Uterus (tissue), 4 donors: ENCODE data around the gene NLGN1. TPM values are rescaled to one million over a fixed set of nuclear protein-coding genes. Genes with fewer than 3 reads are reported as not detected.

Experiments used
- DNase-seq, 2 donors: peaks; one replicate each; pipeline ENCODE4 v3.0.0-alpha.2; 2019 to 2020
- H3K27ac ChIP-seq, 2 donors: fragments of 200-600 bp; sonication (generic); 1 replicate in 1 of 2; 2 replicates in 1 of 2; pipeline ENCODE4 v1.5.1; 2016 to 2018
- H3K27me3 ChIP-seq, 2 donors: fragments of 200-600 bp; sonication (generic); one replicate each; pipeline ENCODE4 v1.5.1; 2018 to 2019; ENCODE audit warnings: control low read depth in 1 of 2
- H3K36me3 ChIP-seq, 2 donors: fragments of 200-600 bp; sonication (generic); one replicate each; pipeline ENCODE4 v1.5.1; 2019; ENCODE audit warnings: control low read depth in 1 of 2
- H3K4me1 ChIP-seq, 2 donors: fragments of 200-600 bp; sonication (generic); one replicate each; pipeline ENCODE4 v1.5.1; 2018 to 2019; ENCODE audit warnings: control low read depth in 1 of 2
- H3K4me3 ChIP-seq, 2 donors: fragments of 200-600 bp; sonication (generic); 1 replicate in 1 of 2; 2 replicates in 1 of 2; pipeline ENCODE4 v1.5.1; 2018 to 2019; ENCODE audit warnings: mild to moderate bottlenecking in 1 of 2
- H3K9me3 ChIP-seq, 2 donors: fragments of 200-600 bp; sonication (generic); one replicate each; pipeline ENCODE4 v1.5.1; 2019; ENCODE audit warnings: control low read depth in 1 of 2
- CTCF ChIP-seq, 4 experiments: fragments of 200-600 bp in 2 of 4; fragments of 450-650 bp in 2 of 4; sonication (generic) in 2 of 4; IDR thresholded peaks; one replicate each; pipeline ENCODE4 v1.5.1; 2016 to 2019; ENCODE audit warnings: antibody characterized with exemption in 4 of 4, mild to moderate bottlenecking in 2 of 4, moderate library complexity in 1 of 4
- POLR2A ChIP-seq, 2 donors: fragments of 450-650 bp; IDR thresholded peaks; one replicate each; pipeline ENCODE4 v1.6.1; 2016; ENCODE audit warnings: antibody characterized with exemption in 2 of 2, mild to moderate bottlenecking in 1 of 2, moderate library complexity in 1 of 2
- intact Hi-C: fragments of 100-400 bp; cut with DNase I; formaldehyde crosslinking; loops from one replicate; pipeline ENCODE4 v1.15.1; 2023; ENCODE audit warnings: low total_unique reads
- total RNA-seq, 4 donors: library from RNA; depleted of rRNA in 3 of 4; stranded (reverse); fragments of >200 nt in 3 of 4; gene quantifications; one replicate each; pipeline versions ENCODE4 v1.1.0 to v1.2.4, GENCODE V29; 2014 to 2023
- donor health status: DM: yes; HTN: yes; CAD: no.

Gene NLGN1
- total RNA-seq, 4 donors from 2014 or later = 3.6 to 44.8 (median 9.8) TPM

GRCh38 chr3:173862701-173863100 is 465.2 kb downstream of the NLGN1 start:
- intact Hi-C loops = no loop called here
- TF ChIP-seq POLR2A (IDR thresholded peaks at IDR 0.05) (no peak), CTCF (IDR thresholded peaks at IDR 0.05) (no peak)
- no peaks in the 10 kb centered on the region for H3K27me3 ChIP-seq
- no peaks in the 10 kb centered on the region for H3K9me3 ChIP-seq
- DNase-seq = no peak
- H3K4me1 ChIP-seq = no peaks in the 10 kb centered on the region
- H3K36me3 ChIP-seq = peaks cover 0 to 3% of the 10 kb centered on the region in 2 donors
- no peak overlapping the region for H3K27ac ChIP-seq
- no peak overlapping the region for H3K4me3 ChIP-seq

GRCh38 chr3:173863551-173863950 is 466.0 kb downstream of the NLGN1 start:
- no peaks in the 10 kb centered on the region for H3K9me3 ChIP-seq
- no peak overlapping the region for H3K4me3 ChIP-seq
- H3K4me1 ChIP-seq = no peaks in the 10 kb centered on the region
- intact Hi-C loops = no loop called here
- no peak for DNase-seq
- H3K27me3 ChIP-seq = no peaks in the 10 kb centered on the region
- peaks cover 0 to 3% of the 10 kb centered on the region in 2 donors for H3K36me3 ChIP-seq
- no peak overlapping the region for H3K27ac ChIP-seq
- TF ChIP-seq POLR2A (IDR thresholded peaks at IDR 0.05) = no peak
- no peak for TF ChIP-seq CTCF (IDR thresholded peaks at IDR 0.05)

GRCh38 chr3:173865900-173866498 is 468.5 kb downstream of the NLGN1 start:
- Histone ChIP-seq H3K36me3 (peaks cover 0 to 3% of the 10 kb centered on the region in 2 donors), H3K9me3 (no peaks in the 10 kb centered on the region), H3K27me3 (no peaks in the 10 kb centered on the region), H3K4me3 (no peak overlapping the region), H3K27ac (no peak overlapping the region), H3K4me1 (no peaks in the 10 kb centered on the region)
- TF ChIP-seq POLR2A (IDR thresholded peaks at IDR 0.05) = no peak
- DNase-seq = no peak
- intact Hi-C loops = no loop called here

DNA sequence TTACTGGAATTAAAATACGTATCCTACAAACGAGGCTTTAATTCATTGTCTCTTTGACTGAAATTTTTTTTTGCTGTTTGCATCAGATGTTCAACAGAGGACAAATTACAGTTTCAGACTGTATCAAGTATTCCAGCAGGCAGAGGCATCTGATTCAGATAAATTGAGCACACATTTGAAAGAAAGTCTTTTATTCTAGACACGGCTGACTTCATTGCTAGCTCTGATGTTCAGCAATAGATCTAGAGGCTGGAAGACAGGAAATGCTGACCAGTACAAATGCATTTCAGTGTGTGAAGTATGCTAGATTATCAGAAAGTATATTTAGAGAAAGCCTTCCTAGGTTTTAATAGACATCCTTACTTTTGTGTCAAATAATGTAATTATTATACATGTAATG is 472.2 kb downstream of the NLGN1 start:
- intact Hi-C loops = no loop called here
- TF ChIP-seq CTCF (IDR thresholded peaks at IDR 0.05) (no peak), POLR2A (IDR thresholded peaks at IDR 0.05) (no peak)
- no peaks in the 10 kb centered on the region for H3K27me3 ChIP-seq
- no peak for DNase-seq
- H3K4me3 ChIP-seq = no peak overlapping the region
- H3K36me3 ChIP-seq = peaks cover 0 to 3% of the 10 kb centered on the region in 2 donors
- no peaks in the 10 kb centered on the region for H3K4me1 ChIP-seq
- H3K27ac ChIP-seq = no peak overlapping the region
- no peaks in the 10 kb centered on the region for H3K9me3 ChIP-seq

DNA sequence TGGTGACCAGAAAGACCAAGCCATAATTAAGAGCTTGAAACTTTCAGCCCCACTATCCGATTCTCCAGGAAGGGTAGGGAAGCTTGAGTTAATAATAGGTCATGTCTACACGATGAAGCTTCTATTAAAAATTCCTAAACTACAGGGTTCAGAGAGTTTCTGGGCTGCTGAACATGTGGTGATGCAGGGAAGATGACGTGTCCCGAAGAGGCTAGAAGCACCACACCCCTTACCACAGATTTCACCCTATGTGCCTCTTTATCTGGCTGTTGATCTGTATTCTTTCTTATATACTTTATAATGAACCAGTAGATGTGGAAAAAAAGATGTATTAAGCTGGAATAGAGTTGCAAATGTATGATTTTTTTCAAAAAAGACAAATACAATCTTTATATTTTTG is 473.4 kb downstream of the NLGN1 start:
- no peak overlapping the region for H3K27ac ChIP-seq
- H3K9me3 ChIP-seq = no peaks in the 10 kb centered on the region
- intact Hi-C loops = no loop called here
- TF ChIP-seq POLR2A (IDR thresholded peaks at IDR 0.05) = no peak
- TF ChIP-seq CTCF (IDR thresholded peaks at IDR 0.05) = no peak
- H3K36me3 ChIP-seq = peaks cover 0 to 3% of the 10 kb centered on the region in 2 donors
- no peaks in the 10 kb centered on the region for H3K4me1 ChIP-seq
- H3K4me3 ChIP-seq = no peak overlapping the region
- no peaks in the 10 kb centered on the region for H3K27me3 ChIP-seq
- DNase-seq = no peak

DNA sequence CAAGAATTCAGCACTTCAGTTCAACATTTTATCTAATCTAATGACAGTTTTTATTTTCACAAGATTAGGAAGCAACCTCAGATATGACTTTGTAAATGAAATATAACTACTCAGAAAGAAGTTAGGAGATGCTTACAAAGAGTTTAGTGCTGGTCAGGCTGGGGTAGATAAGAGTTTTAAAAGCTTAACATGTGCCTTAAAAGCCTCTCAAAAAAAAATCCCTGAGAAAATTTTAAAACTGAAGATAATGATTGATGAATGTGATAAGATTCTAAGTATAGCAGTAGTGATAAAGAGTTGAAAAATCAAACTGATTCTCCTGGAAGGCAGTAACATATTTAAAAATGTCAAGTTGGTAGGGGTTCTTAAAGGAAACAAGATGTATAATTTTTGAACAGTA is 478.2 kb downstream of the NLGN1 start:
- Histone ChIP-seq H3K4me3 (no peak overlapping the region), H3K27ac (no peak overlapping the region), H3K4me1 (no peaks in the 10 kb centered on the region), H3K36me3 (no peaks in the 10 kb centered on the region), H3K9me3 (no peaks in the 10 kb centered on the region), H3K27me3 (no peaks in the 10 kb centered on the region)
- DNase-seq = no peak
- TF ChIP-seq CTCF (IDR thresholded peaks at IDR 0.05) (no peak), POLR2A (IDR thresholded peaks at IDR 0.05) (no peak)
- intact Hi-C loops = no loop called here
